ENCODE results near the gene NIT1. TPM values are rescaled to one million over a fixed set of nuclear protein-coding genes. Genes with fewer than 3 reads are reported as not detected.
A peak's percentile ranks its signal among the peaks of the same experiment; 100 is the strongest.

The NIT1 gene
- total and polyA plus RNA-seq, 2 of the 13 experiments (the other 11 are each of a cell fraction or from before 2014, with no cell fraction given), result 22.7 to 31.0 TPM

DNA sequence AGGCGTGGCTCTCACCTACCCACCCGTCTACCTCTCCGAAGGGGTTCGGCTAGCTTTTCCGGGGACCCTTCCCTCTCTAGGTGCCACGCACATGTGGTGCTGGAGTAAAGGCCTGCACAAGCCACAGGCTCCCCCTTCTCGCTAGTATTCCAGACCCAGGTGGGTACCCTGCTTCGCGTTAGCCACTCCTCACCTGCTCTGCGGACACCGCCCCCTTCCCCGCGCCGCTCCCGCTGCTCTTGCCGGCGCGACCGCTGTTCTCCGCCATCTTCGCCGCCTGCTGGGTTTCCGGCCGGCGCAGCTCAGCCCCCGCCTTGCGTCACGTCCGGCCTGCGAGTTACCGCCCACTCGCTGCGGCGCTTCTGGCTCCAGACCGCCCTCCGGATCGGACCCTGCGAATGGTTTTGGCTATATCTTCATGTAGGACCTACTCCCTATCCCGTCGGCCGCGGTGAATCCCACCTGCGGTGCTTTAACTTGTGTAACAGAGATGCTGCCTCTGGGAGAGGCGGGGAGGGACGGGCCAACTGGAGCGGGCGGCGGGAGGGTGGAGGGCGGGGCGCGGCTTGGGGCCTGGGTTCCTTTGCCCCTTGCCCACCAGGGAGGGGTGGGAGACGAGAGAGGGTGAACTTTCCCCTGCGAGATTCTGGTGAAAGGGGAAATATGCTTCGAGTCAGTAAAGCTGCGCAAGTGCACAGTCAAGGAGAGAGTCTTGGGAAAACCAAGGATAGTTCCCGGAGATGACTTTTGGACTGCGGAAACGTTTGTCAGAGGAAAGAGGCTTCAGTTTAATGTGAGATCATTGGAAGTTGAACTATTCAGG is at the start of gene NIT1, which contains the start of gene PFDN2 (continued):
- TF ChIP-seq, protein P1, sequence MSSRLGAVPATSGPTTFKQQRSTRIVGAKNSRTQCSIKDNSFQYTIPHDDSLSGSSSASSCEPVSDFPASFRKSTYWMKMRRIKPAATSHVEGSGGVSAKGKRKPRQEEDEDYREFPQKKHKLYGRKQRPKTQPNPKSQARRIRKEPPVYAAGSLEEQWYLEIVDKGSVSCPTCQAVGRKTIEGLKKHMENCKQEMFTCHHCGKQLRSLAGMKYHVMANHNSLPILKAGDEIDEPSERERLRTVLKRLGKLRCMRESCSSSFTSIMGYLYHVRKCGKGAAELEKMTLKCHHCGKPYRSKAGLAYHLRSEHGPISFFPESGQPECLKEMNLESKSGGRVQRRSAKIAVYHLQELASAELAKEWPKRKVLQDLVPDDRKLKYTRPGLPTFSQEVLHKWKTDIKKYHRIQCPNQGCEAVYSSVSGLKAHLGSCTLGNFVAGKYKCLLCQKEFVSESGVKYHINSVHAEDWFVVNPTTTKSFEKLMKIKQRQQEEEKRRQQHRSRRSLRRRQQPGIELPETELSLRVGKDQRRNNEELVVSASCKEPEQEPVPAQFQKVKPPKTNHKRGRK (CRISPR knock-in tag; IDR thresholded peaks at IDR 0.05), result no peak
- TF ChIP-seq ZBTB20 (CRISPR knock-in tag; IDR thresholded peaks at IDR 0.05; ENCODE audit: borderline replicate concordance, low read depth) (peak; percentile 40; the same call in 1 of the 2 replicates), DR1 (CRISPR knock-in tag; IDR thresholded peaks at IDR 0.05) (peak; percentile 74; the same call in 1 of the 2 replicates), ZHX1 (CRISPR knock-in tag; IDR thresholded peaks at IDR 0.05; ENCODE audit: low read depth) (peak; percentile 68; the same call in 1 of the 2 replicates), ATRX (CRISPR knock-in tag; IDR thresholded peaks at IDR 0.05; ENCODE audit: borderline replicate concordance) (no peak), PITX1 (CRISPR knock-in tag; IDR thresholded peaks at IDR 0.05) (0 out of 2 replicates have a peak, but pooled peaks have one; percentile 36), PAF1 (CRISPR knock-in tag; IDR thresholded peaks at IDR 0.05) (no peak), KDM3A (CRISPR knock-in tag; IDR thresholded peaks at IDR 0.05; ENCODE audit: low read depth) (peak; percentile 72; the same call in 1 of the 2 replicates), ZMYM2 (CRISPR knock-in tag; IDR thresholded peaks at IDR 0.05) (no peak), ZNF749 (CRISPR knock-in tag; IDR thresholded peaks at IDR 0.05; ENCODE audit: borderline replicate concordance) (0 out of 2 replicates have a peak, but pooled peaks have one; percentile 26), ZBTB43 (CRISPR knock-in tag; conservative IDR thresholded peaks at IDR 0.05) (no peak), MYNN (CRISPR knock-in tag; IDR thresholded peaks at IDR 0.05; ENCODE audit: low read depth) (no peak), TARDBP (CRISPR knock-in tag; IDR thresholded peaks at IDR 0.05) (peak; percentile 57; the same call in 1 of the 2 replicates), GMEB2 (CRISPR knock-in tag; IDR thresholded peaks at IDR 0.05; ENCODE audit: low read depth) (0 out of 2 replicates have a peak, but pooled peaks have one; percentile 23), NONO (IDR thresholded peaks at IDR 0.05) (no peak), NONO (CRISPR knock-in tag; conservative IDR thresholded peaks at IDR 0.05) (peak; percentile 87), ZNF282 (IDR thresholded peaks at IDR 0.05; ENCODE audit: partially characterized antibody) (no peak), U2AF2 (IDR thresholded peaks at IDR 0.05; ENCODE audit: low read depth, low read length) (no peak), TCF7L2 (IDR thresholded peaks at IDR 0.05; ENCODE audit: low read depth, low read length) (no peak), ZNF619 (CRISPR knock-in tag; IDR thresholded peaks at IDR 0.05) (peak; percentile 89), ZNF766 (CRISPR knock-in tag; IDR thresholded peaks at IDR 0.05; ENCODE audit: borderline replicate concordance) (peak; percentile 39; the same call in 1 of the 2 replicates), PRPF4 (IDR thresholded peaks at IDR 0.05; ENCODE audit: low read depth, low read length, poor library complexity, severe bottlenecking) (no peak), MED1 (CRISPR knock-in tag; IDR thresholded peaks at IDR 0.05) (peak; percentile 76; the same call in 1 of the 2 replicates)
